GM12878 (cell line): ENCODE data around the gene RUNX3.

Experiments used
- BHLHE40 ChIP-seq, 2 experiments: fragments of 450-650 bp in 1 of 2; IDR thresholded peaks; 2 replicates each; pipeline ENCODE4 v1.6.1; 2011 to 2017; ENCODE audit warnings: low read depth in 2 of 2, borderline replicate concordance in 1 of 2, improper control_type of control experiment in 1 of 2, low read length in 1 of 2, mild to moderate bottlenecking in 1 of 2
- CHD1 ChIP-seq: IDR thresholded peaks from 2 replicates; pipeline ENCODE4 v1.6.1; 2012; ENCODE audit warnings: low read depth, low read length, improper control_type of control experiment
- E4F1 ChIP-seq: fragments of 450-650 bp; IDR thresholded peaks from 2 replicates; pipeline ENCODE4 v1.6.1; 2018; ENCODE audit warnings: borderline replicate concordance, mild to moderate bottlenecking; ENCODE audit not compliant: partially characterized antibody
- POLR2A ChIP-seq: IDR thresholded peaks from 2 replicates; pipeline ENCODE4 v1.6.1; 2011; ENCODE audit warnings: low read depth, mild to moderate bottlenecking, low read length
- USF1 ChIP-seq: IDR thresholded peaks from 2 replicates; pipeline ENCODE4 v1.6.1; 2011; ENCODE audit warnings: borderline replicate concordance, low read depth, mild to moderate bottlenecking, moderate library complexity, mixed read lengths, low read length; ENCODE audit not compliant: insufficient read depth; ENCODE audit errors: extremely low read length

GRCh38 chr1:24929398-24930259, 447 bp downstream of the RUNX3 start:
- TF ChIP-seq BHLHE40 (IDR thresholded peaks at IDR 0.05; ENCODE audit: borderline replicate concordance in 1 of 2, low read depth in 2 of 2, low read length in 1 of 2) (peak in 1 of 2 experiments; percentile 26; a peak in 1 of 4 replicates), CHD1 (no peak), USF1 (no peak), POLR2A (peak; percentile 78), E4F1 (no peak)
